Activated CD4-positive, alpha-beta T cell treated with anti-CD3 and anti-CD28 coated beads for 36 hours (primary cell): ENCODE results near the gene DKK1. TPM values are rescaled to one million over a fixed set of nuclear protein-coding genes. Genes with fewer than 3 reads are reported as not detected.

Experiments
- ATAC-seq: fragments of 200-7000 bp; cut with Tn5 transposase; one replicate; pipeline ENCODE4 v1.10.0; 2021; ENCODE audit warnings: mild to moderate bottlenecking, moderate library complexity
- CTCF ChIA-PET: fragments of 350-600 bp; sonication (Branson Sonifier 250); formaldehyde crosslinking; loops from one replicate; lab custom pipeline; 2021; ENCODE audit warnings: antibody characterized with exemption; lab: Charles Lee
- POLR2A ChIA-PET: fragments of 350-600 bp; sonication (Branson Sonifier 250); formaldehyde crosslinking; loops from one replicate; lab custom pipeline; 2021; ENCODE audit warnings: antibody characterized with exemption, inconsistent platforms; lab: Charles Lee
- DNase-seq: peaks from one replicate; pipeline ENCODE4 v3.0.0-alpha.2; 2020
- H3K27ac Mint-ChIP-seq: one replicate; pipeline ENCODE4 v1.8.0; 2021; ENCODE audit warnings: mixed read lengths
- H3K27me3 Mint-ChIP-seq: one replicate; pipeline ENCODE4 v1.8.0; 2021; ENCODE audit warnings: mixed read lengths
- H3K36me3 Mint-ChIP-seq: one replicate; pipeline ENCODE4 v1.8.0; 2021; ENCODE audit warnings: low read depth, mixed read lengths
- H3K4me1 Mint-ChIP-seq: one replicate; pipeline ENCODE4 v1.8.0; 2021; ENCODE audit warnings: mixed read lengths
- H3K4me3 Mint-ChIP-seq: one replicate; pipeline ENCODE4 v1.8.0; 2021; ENCODE audit warnings: mild to moderate bottlenecking, moderate library complexity, mixed read lengths
- H3K9me3 Mint-ChIP-seq: one replicate; pipeline ENCODE4 v1.8.0; 2021; ENCODE audit warnings: low read depth, mixed read lengths
- intact Hi-C, 2 experiments: fragments of 100-400 bp; cut with DNase I in 1 of 2; cut with micrococcal nuclease in 1 of 2; formaldehyde crosslinking; loops; one replicate each; pipeline versions ENCODE4 v1.14.2 to v1.15.1; 2022 to 2024; cut with DNase I, micrococcal nuclease
- total RNA-seq, 2 experiments: library from RNA; stranded (reverse); gene quantifications; one replicate each; pipeline ENCODE4 v1.2.3, GENCODE V29; 2021

Gene DKK1
- total RNA-seq, 2 experiments from 2014 or later: not detected

DNA sequence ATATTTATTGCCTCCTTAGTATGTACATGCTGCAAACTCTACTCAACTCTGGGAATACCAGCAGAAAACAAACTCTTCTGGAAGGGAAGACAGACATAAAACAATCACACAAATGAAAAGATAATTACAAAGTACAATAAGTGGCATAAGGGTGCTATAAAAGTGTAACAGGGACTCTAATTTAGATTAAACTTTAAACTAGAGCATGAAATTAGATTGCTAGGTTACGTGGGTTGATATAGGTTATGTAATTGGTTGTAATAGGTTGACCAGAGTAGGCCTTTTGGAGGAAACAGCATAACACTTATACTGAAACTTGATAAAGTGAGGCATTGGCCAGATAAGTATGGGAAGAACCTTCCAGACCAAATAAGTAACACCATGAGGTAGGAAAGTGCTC lies 26.2 kb upstream of the DKK1 start:
- intact Hi-C loops: no loop called here
- CTCF ChIA-PET: no interaction called here
- Mint-ChIP-seq H3K4me1 (no peaks in the 10 kb centered on the region), H3K27me3 (no peaks in the 10 kb centered on the region), H3K27ac (no peak overlapping the region), H3K4me3 (no peak overlapping the region), H3K36me3 (no peaks in the 10 kb centered on the region), H3K9me3 (no peaks in the 10 kb centered on the region)
- POLR2A ChIA-PET: no interaction called here
- no peak for DNase-seq
- ATAC-seq: no peak

DNA sequence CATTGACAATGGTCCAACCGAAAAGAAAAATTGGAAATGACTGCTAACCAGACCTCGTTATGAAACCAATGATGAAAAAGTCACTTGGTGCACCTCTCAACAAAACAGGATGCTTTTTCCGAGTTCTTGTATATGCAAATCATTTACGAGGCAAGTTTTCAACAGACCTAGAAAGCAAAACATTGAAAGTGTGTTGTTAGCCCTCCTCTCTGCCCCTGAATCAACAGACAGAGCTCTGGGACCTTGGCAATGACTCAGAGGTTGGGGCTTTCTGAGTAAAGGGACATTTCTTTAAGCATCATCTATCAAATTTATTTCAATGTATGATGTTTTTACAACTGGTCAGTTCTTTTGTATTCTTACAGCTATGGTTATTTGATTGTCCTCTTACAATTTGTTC lies 16.3 kb upstream of the DKK1 start:
- Mint-ChIP-seq H3K9me3 (peaks cover 4% of the 10 kb centered on the region), H3K36me3 (no peaks in the 10 kb centered on the region), H3K4me3 (no peak overlapping the region), H3K27me3 (no peaks in the 10 kb centered on the region), H3K4me1 (no peaks in the 10 kb centered on the region), H3K27ac (no peak overlapping the region)
- ATAC-seq: no peak
- DNase-seq: no peak
- intact Hi-C loops: no loop called here
- POLR2A ChIA-PET: no interaction called here
- CTCF ChIA-PET: interaction anchor here (1.0 kb wide), 1 partner anchor 9 kb away, joined by 4 read pairs; no protein-coding TSS in a partner anchor

DNA sequence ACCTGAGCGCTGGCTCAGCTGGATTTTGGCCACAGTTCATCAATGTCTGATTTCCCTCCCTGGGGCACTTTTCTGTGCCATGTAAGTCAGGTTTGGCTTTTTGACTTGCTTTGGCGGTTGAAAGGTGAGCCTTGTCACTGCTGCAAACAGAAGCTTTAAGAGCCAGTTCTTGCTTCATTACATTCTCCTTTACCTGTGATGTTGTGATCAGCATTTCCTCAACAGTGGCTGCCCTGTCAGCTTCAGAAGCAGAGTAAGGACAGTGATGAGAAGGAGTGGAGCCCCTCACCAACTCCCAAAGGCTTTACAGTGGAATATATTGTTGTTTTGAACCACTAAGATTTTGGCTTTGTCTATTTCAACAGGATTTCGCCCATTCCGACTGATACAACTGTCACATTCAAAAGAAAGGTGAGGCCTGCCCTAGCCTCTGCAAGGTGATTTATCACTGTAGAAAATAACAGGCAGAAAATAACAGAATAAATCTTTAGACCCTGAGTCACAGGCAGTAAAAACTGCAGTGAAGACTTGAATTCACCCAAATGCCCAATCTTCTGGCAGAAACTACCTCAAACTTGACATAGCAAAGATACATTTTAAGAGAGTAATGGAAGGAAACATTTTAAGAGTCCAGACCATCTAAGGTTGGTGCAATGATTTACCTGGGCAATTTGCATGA lies 13.3 kb upstream of the DKK1 start:
- Mint-ChIP-seq H3K4me1 (no peaks in the 10 kb centered on the region), H3K9me3 (peaks cover 4% of the 10 kb centered on the region), H3K4me3 (no peak overlapping the region), H3K27ac (no peak overlapping the region), H3K27me3 (no peaks in the 10 kb centered on the region), H3K36me3 (no peaks in the 10 kb centered on the region)
- intact Hi-C loops: loop anchor here in 1 of 2 experiments (10.0 kb wide), 1 partner anchor 264 kb away; no protein-coding TSS in a partner anchor
- no peak for DNase-seq
- POLR2A ChIA-PET: no interaction called here
- ATAC-seq: no peak
- CTCF ChIA-PET: no interaction called here

DNA sequence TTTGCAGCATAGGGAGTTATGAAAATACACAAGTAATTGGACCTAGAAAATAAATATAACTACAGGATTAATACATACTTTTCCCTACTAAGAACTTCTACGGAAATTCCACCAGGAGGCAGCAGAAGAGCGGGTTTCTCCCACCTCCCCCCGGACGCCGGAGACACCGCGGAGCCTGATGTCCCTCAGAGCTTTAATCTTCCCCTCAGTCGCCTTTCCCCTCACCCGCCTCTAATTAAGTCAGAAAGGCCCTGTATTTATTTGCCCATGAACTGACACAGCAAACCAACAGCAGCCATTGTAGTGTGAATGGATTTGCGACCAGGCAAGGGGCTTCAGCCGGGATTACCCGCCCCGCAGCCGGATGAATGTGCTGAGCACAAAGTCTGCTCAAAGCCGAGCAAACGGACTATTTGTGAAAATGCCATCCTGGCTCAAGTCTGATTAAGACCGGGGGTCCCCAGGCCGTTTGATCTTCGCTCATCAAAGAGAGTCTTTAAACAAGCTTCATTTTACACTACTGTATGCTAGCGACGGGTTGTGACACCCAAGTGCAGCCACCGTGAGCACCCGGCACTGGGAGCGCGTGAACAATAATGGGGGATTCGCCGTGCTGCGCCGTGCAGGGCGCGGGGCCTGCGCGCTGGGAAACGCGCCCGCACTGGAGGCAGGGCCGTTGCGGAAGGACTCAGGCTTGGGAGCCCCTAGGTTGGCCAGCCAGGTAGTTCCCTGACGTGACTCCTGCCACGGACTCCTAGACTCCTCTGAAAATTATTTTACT lies 5.6 kb upstream of the DKK1 start:
- peak overlapping the region; percentile 5 for H3K4me3 Mint-ChIP-seq
- ATAC-seq: no peak
- peak; percentile 54 for DNase-seq

DNA sequence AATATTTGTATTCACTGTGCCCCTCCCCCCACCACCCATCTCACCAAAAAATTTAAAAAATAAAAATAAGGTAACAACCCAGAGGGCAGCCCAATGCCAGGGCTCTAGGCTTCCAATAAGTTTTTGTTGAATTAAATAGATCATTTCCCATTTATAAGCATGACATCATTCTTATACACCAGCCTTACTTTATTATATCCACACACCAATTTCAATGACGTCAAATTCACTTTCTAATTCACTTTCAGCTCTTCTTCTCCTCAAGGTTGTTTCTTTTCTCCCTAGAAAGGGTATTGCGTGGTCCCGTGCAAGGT lies 1.2 kb upstream of the DKK1 start:
- DNase-seq (no peak), ATAC-seq (no peak)
- Mint-ChIP-seq H3K27me3 (peaks cover 55% of the 10 kb centered on the region), H3K36me3 (no peaks in the 10 kb centered on the region), H3K27ac (no peak overlapping the region), H3K4me3 (no peak overlapping the region), H3K9me3 (no peaks in the 10 kb centered on the region), H3K4me1 (peaks cover 19% of the 10 kb centered on the region)
- POLR2A ChIA-PET: no interaction called here
- CTCF ChIA-PET: interaction anchor here (1.3 kb wide), 1 partner anchor 175 kb away, joined by 3 read pairs; no protein-coding TSS in a partner anchor
- intact Hi-C loops: loop anchor here in 1 of 2 experiments (5.0 kb wide), 1 partner anchor 469 kb away; no protein-coding TSS in a partner anchor

More for the DNA sequence above, 5.6 kb upstream of the DKK1 start:
- Mint-ChIP-seq H3K27ac (no peak overlapping the region), H3K36me3 (no peaks in the 10 kb centered on the region), H3K9me3 (no peaks in the 10 kb centered on the region), H3K4me1 (peaks cover 11% of the 10 kb centered on the region), H3K27me3 (peaks cover 39% of the 10 kb centered on the region)
- intact Hi-C loops: loop anchor here (1.0 to 10.0 kb wide), 7 partner anchors 179 to 472 kb away; no protein-coding TSS in a partner anchor
- CTCF ChIA-PET: interaction anchor here (1.0 to 1.5 kb wide), 2 partner anchors 20 to 51 kb away, joined by 3 to 5 read pairs; no protein-coding TSS in a partner anchor
- POLR2A ChIA-PET: no interaction called here

DNA sequence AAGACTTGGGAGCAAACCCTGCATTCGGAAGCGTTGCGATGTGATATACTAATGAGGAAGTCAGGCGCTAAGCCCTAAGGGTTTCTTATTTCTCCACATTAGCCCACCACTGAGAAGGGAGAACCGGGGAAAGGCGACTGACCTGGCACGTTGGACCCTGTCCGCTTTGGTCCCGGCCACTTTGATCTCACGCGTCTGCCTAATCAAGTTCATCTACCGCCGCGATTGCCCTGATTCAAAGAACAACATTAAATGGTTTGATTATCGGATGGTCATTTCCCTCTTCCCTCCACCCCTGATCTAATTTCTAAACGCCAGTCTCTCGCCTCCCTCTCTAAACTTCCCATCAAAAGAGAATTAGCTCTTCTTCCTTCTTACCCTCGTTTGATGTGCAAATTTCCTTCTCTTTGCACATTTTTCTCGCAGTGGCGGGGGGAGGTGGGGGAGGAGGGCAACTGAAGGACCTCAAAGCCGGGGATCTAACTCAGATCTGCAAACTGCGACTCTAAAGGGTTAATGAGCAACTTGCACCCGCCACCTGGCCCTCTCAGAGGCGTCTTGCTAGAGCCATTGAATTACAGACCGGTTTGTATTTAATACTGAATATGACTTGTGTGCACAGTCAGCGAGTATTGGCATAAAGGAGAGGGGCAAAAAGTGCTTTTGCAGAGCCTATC lies 687 bp upstream of the DKK1 start:
- Mint-ChIP-seq H3K4me1 (peaks cover 17% of the 10 kb centered on the region), H3K4me3 (no peak overlapping the region), H3K27ac (no peak overlapping the region), H3K27me3 (peaks cover 56% of the 10 kb centered on the region), H3K36me3 (no peaks in the 10 kb centered on the region), H3K9me3 (no peaks in the 10 kb centered on the region)
- CTCF ChIA-PET: interaction anchor here (1.3 kb wide), 1 partner anchor 174 kb away, joined by 3 read pairs; no protein-coding TSS in a partner anchor
- DNase-seq: no peak
- intact Hi-C loops: loop anchor here in 1 of 2 experiments (5.0 kb wide), 1 partner anchor 469 kb away; no protein-coding TSS in a partner anchor
- POLR2A ChIA-PET: no interaction called here
- ATAC-seq: no peak

DNA sequence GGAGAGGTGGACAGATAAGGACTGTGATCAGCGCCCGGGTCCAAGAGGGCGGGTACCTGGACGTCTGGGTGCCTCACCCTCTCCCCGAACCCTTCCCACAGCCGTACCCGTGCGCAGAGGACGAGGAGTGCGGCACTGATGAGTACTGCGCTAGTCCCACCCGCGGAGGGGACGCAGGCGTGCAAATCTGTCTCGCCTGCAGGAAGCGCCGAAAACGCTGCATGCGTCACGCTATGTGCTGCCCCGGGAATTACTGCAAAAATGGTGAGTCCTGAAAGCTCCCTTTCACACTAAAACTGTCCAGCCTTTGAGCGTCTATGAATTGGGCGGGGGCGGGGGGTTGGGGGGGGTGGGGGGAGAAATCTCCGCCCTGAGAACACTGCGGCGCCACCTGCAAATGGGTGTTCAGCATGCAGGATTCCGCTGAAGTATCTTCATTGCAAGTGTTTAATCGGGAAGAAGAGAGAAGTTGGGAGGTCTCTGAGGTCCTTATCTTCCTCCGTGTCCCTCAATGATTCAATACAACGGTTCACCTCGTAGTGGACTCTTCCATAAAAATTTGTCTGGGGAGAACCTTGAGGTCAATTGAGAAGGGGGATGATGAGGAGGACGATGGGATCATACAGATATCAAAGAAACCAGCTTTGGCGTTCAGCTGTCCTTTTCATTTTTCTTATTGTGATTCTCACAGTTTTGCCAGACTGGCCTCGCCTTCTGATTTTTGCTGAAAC lies 906 bp downstream of the DKK1 start:
- H3K27ac Mint-ChIP-seq: no peak overlapping the region
- peaks cover 14% of the 10 kb centered on the region for H3K4me1 Mint-ChIP-seq
- DNase-seq (peak; percentile 10), ATAC-seq (no peak)
- intact Hi-C loops: loop anchor here in 1 of 2 experiments (5.0 kb wide), 1 partner anchor 467 kb away; no protein-coding TSS in a partner anchor
- ChIA-PET POLR2A (no interaction called here), CTCF (no interaction called here)
- H3K36me3 Mint-ChIP-seq: no peaks in the 10 kb centered on the region
- no peaks in the 10 kb centered on the region for H3K9me3 Mint-ChIP-seq
- no peak overlapping the region for H3K4me3 Mint-ChIP-seq
- peaks cover 47% of the 10 kb centered on the region for H3K27me3 Mint-ChIP-seq

DNA sequence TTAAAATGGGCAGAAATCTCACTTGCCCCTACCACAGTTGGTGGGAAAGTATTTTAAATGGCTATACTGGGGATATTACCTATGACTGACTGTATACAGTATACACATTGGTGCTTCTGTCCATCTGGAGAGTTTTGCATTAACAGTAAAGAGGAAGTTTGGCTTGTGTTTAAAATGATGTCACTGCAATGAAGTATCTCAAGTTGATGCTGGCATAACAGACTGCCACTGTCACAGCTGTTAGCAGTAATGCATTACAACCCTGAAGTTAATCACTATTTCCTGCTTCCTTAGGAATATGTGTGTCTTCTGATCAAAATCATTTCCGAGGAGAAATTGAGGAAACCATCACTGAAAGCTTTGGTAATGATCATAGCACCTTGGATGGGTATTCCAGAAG lies 1.9 kb downstream of the DKK1 start:
- no peak for ATAC-seq
- H3K36me3 Mint-ChIP-seq: no peaks in the 10 kb centered on the region
- H3K4me1 Mint-ChIP-seq: peaks cover 14% of the 10 kb centered on the region
- H3K9me3 Mint-ChIP-seq: no peaks in the 10 kb centered on the region
- ChIA-PET CTCF (interaction anchor here (0.6 kb wide), 1 partner anchor 67 kb away, joined by 3 read pairs; no protein-coding TSS in a partner anchor), POLR2A (no interaction called here)
- H3K27me3 Mint-ChIP-seq: peaks cover 43% of the 10 kb centered on the region
- no peak for DNase-seq
- H3K27ac Mint-ChIP-seq: no peak overlapping the region
- intact Hi-C loops: no loop called here
- H3K4me3 Mint-ChIP-seq: no peak overlapping the region

DNA sequence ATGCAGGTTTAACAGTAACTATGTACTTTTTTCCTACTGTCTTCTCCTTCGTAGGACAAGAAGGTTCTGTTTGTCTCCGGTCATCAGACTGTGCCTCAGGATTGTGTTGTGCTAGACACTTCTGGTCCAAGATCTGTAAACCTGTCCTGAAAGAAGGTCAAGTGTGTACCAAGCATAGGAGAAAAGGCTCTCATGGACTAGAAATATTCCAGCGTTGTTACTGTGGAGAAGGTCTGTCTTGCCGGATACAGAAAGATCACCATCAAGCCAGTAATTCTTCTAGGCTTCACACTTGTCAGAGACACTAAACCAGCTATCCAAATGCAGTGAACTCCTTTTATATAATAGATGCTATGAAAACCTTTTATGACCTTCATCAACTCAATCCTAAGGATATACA lies 2.4 kb downstream of the DKK1 start:
- H3K4me3 Mint-ChIP-seq: no peak overlapping the region
- DNase-seq: no peak
- peaks cover 14% of the 10 kb centered on the region for H3K4me1 Mint-ChIP-seq
- ATAC-seq: no peak
- POLR2A ChIA-PET: no interaction called here
- no peak overlapping the region for H3K27ac Mint-ChIP-seq
- peaks cover 39% of the 10 kb centered on the region for H3K27me3 Mint-ChIP-seq
- H3K36me3 Mint-ChIP-seq: no peaks in the 10 kb centered on the region
- CTCF ChIA-PET: no interaction called here
- H3K9me3 Mint-ChIP-seq: no peaks in the 10 kb centered on the region
- intact Hi-C loops: no loop called here

DNA sequence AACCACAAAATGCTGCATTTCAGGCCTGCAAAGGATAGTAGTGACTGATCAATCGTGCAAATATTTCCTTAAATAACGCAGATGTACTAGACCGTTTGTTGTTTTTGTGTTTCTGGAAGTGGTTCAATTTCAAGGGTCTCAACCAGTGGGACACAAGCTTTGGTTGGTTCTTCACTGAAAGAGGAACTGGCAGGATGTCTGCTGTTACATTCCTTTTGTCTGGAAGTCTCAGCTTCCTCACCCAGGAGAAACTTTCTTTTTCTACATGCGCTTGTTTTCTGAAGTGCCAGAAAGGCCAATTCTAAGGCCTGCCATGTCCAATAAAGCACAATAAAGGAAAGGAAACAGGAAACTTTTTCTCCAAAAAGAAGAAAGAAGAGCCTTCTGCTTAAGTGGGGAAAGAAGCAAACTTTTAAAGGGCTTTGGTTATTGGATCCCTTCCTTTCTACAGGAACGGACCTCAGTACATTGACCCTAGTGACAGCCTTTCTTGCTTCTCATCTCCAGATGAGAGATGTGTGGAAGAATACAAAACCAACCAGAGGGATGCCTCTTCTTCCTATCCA lies 4.1 kb downstream of the DKK1 start:
- Mint-ChIP-seq H3K27me3 (peaks cover 28% of the 10 kb centered on the region), H3K27ac (no peak overlapping the region), H3K4me1 (peaks cover 11% of the 10 kb centered on the region), H3K9me3 (no peaks in the 10 kb centered on the region), H3K36me3 (no peaks in the 10 kb centered on the region), H3K4me3 (no peak overlapping the region)
- ChIA-PET CTCF (no interaction called here), POLR2A (no interaction called here)
- ATAC-seq: no peak
- intact Hi-C loops: no loop called here
- DNase-seq: no peak
